Vagina (tissue), 2 donors: ENCODE data around the gene DSE.

Experiments used
- POLR2A ChIP-seq, 2 donors: fragments of 450-650 bp; IDR thresholded peaks; one replicate each; pipeline ENCODE4 v1.6.1; 2017; ENCODE audit warnings: antibody characterized with exemption in 2 of 2, mild to moderate bottlenecking in 2 of 2, moderate library complexity in 2 of 2
- TF ChIP-seq, protein P1 (sequence below), 3 experiments: fragments of 450-650 bp in 2 of 3; fragments of 200-600 bp in 1 of 3; sonication (generic) in 1 of 3; IDR thresholded peaks; one replicate each; pipeline ENCODE4 v1.5.1; 2017 to 2019; ENCODE audit warnings: antibody characterized with exemption in 3 of 3, mild to moderate bottlenecking in 2 of 3, moderate library complexity in 2 of 3

DNA sequence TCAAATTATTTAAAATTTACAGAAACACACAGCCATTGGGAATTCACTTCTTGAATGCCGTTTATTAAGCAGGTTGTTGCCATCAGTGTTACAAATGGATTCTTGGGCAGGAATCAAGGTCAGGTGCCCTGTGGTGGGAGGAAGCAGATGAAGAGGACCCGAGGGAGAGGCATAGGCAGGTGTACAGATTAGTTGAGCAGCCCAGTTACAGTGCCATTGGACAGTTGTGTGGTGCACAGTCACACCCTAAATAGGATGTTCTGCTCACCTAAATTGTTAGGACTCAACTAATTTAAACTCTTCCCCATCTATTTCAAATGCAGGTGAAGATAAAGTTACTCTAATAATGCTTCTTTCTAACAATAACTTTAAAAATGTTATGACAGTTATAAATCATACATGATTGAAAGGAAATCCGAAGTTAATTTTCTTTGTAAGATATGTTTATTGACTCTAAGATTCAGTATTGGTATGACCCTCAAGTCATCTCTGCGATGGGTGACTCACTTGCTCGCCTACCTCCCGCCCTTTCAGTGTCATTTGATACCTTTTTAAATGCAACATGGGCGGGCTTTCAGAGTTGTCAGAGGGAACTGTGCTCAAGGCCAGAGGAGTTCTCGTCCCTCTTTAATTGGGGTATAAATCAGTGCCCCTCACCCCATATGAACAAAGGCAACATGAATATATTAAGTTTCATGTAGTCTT is 35.1 kb downstream of the DSE start:
- no peak for TF ChIP-seq POLR2A (IDR thresholded peaks at IDR 0.05)
- TF ChIP-seq, protein P1, sequence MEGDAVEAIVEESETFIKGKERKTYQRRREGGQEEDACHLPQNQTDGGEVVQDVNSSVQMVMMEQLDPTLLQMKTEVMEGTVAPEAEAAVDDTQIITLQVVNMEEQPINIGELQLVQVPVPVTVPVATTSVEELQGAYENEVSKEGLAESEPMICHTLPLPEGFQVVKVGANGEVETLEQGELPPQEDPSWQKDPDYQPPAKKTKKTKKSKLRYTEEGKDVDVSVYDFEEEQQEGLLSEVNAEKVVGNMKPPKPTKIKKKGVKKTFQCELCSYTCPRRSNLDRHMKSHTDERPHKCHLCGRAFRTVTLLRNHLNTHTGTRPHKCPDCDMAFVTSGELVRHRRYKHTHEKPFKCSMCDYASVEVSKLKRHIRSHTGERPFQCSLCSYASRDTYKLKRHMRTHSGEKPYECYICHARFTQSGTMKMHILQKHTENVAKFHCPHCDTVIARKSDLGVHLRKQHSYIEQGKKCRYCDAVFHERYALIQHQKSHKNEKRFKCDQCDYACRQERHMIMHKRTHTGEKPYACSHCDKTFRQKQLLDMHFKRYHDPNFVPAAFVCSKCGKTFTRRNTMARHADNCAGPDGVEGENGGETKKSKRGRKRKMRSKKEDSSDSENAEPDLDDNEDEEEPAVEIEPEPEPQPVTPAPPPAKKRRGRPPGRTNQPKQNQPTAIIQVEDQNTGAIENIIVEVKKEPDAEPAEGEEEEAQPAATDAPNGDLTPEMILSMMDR (IDR thresholded peaks at IDR 0.05), result no peak
